ENCODE measurements around the gene SFSWAP.

The SFSWAP gene

GRCh38 chr12:131841547-131841946 lies 130.7 kb downstream of the SFSWAP start:
- FAIRE-seq, result no peak

GRCh38 chr12:131842169-131842568 lies 131.3 kb downstream of the SFSWAP start:
- FAIRE-seq, result no peak

- FAIRE-seq, result no peak
Observed at GRCh38 chr12:131843527-131843926, 132.6 kb downstream of the SFSWAP start.

- FAIRE-seq, result no peak
Observed at GRCh38 chr12:131844140-131844539, 133.2 kb downstream of the SFSWAP start.

- no peak for FAIRE-seq
Observed at GRCh38 chr12:131844656-131845055, 133.8 kb downstream of the SFSWAP start.

- FAIRE-seq, result no peak
Observed at GRCh38 chr12:131845121-131845520, 134.2 kb downstream of the SFSWAP start.

GRCh38 chr12:131847456-131847855 lies 136.6 kb downstream of the SFSWAP start:
- no peak for FAIRE-seq

GRCh38 chr12:131848753-131849152 lies 137.9 kb downstream of the SFSWAP start:
- FAIRE-seq, result no peak

Data from A204.1 (cell line).